NCI-H345 treated with DMSO at 0.1 percent for 48 hours (cell line): ENCODE data around the gene SUGCT.
"Not testable (repeated sequence)": the region's sequence is repeated elsewhere in the genome, so short reads cannot be mapped to it uniquely, and the experiment has no call there.

Source experiments
- DNase-seq: peaks from one replicate; lab custom pipeline; 2025; ENCODE audit not compliant: unreplicated experiment; lab: John Stamatoyannopoulos, UW

Gene SUGCT

DNA sequence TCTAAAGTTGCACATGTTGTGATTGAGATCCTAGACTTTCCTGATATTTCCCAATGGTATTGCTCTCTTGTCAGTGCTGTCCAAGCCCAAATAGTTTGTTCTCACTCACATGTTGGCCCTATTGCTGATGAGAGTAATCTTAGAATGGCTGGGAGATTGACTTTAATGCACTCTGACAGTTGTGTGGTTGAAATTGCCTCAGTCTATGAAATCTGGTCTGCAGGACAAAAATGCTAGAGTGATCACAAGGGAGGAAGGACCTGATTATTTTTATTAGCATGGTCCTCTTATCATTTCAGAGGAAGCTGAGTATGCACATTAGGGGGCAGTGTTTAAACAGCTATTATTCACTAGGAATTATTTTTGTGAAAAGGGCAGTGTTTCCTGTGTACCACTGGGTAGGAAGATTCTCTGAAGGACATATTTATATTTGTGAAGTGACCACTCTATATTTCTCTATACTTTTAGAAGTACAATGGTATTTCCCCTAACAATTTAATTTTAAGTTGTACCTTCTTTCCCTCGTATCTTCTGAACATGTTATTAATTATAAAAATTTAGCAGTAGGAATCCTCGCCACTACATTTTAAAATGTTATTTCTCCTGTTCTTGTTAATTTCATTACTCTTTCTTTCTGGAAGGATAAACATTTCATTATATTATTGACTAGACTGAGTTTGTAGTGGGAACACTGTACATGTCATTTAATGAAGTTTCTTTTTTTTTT lies 64.4 kb downstream of the SUGCT start:
- DNase-seq, result no peak

DNA sequence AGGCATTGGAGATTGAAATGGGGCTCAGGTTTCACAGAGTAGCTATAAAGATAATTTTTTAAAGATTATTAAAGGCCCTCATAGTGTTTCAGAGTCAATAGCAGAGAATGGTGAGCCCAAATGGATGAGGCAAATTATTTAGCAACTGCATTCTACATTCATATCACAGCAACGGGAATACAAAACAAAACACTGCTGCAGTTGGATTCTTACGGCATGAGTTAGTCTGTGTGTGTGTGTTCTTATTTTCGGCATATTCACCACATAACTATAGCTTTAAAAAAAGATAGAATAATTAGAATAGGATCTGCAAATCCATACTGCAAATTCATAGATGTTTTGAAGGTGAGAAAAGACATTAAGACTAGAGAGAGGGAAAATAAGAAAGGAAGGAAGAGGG lies 66.0 kb downstream of the SUGCT start:
- DNase-seq, result no peak

DNA sequence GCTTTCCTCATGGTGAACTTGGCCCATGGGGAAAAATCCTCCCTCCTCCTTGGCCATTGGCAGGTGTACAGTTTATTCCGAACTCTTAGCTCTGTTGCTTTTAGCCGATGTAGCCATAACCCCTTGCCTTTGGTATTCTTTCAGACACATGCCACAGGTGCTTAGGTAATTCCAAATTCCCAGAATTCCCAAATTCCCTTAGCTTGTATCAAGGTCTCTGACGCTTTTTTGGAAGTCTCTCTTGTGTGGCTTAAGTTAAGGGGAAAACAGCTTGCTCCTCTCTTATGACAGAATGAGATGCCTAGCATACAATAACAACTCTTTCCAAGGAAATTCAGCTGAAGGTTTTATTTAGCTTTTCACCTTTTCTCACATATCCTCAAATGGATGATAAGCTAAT lies 68.0 kb downstream of the SUGCT start:
- DNase-seq, result no peak

DNA sequence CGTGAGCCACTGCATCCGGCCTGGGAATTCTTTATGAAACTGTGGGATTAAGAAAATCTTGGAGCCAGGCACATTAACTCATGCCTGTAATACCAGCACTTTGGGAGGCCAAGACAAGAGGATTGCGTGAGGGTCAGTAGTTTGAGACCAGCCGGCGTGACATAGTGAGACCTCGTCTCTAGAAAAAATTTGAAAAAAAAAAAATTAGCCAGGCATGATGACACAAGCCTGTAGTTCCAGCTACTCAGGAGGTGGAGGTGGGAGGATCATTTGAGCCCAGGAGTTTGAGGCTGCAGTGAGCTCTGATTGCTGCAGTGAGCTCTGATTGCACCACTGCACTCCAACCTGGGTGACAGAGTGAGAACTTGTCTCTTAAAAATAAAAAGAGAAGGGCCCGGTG lies 69.8 kb downstream of the SUGCT start:
- no peak for DNase-seq

DNA sequence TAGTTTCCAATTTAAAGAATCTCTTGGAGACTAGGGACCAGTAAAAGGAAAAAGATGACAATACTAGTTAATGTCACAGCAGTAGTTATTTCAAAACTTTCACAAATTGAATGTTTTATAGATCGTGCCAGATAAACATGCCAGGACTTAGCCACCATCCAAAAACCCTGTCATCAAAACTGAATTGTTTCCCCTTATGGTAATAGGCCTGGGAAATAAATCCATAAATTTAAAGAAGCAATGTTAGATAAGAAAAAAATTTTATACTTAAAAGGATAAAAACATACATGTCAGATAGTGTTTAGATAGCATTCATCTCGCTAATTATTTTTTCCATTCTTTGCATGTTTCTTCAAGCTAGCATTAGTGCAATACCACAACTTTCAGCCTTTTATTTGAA lies 71.2 kb downstream of the SUGCT start:
- DNase-seq, result no peak

DNA sequence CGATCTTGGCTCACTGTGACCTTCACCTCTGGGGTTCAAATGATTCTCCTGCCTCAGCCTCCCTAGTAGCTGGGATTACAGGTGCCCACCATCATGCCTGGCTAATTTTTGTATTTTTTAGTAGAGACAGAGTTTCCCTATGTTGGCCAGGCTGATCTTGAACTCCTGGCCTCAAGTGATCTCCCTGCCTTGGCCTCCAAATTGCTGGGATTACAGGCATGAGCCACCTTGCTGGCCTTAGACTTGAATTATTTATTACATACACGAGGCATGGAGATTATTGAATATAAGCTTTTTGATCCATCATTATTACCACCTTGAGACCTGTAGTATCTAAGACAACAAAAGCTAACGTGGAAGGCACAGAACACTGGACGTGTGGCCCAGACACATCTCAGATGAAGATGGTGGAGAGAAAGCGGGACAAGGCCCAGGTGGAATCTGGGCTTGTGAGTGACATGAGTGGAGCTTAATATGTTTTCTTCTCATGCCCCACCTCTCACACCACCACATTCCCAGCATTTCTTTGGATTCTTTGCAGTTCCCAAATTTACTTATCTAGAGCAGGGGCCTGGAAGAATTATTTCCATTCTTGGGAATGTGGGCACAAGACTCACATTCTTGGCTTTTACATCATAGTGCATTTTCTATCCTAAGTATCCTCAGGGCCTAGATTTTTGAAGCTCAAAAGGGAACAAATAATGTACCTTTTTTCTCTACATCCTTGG lies 76.6 kb downstream of the SUGCT start:
- DNase-seq, result no peak

DNA sequence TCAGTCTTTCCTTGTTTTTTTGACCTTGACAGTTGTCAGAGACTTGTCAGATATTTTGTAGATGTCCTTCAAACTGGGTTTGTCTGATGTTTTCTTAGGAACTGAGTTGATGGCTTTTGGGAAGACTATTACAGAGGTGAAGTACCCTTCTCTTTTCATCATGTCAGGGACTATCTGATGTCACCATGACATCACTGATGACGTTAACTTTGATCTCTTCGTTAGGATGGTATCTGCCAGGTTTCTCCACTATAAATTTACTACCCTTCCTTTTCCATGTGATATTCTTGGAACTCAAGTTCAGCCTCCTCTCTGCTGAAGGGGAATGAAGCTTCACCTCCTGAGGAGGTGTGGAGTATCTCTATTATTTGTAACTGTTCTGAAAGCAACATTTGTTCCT lies 78.5 kb downstream of the SUGCT start:
- DNase-seq, result no peak

DNA sequence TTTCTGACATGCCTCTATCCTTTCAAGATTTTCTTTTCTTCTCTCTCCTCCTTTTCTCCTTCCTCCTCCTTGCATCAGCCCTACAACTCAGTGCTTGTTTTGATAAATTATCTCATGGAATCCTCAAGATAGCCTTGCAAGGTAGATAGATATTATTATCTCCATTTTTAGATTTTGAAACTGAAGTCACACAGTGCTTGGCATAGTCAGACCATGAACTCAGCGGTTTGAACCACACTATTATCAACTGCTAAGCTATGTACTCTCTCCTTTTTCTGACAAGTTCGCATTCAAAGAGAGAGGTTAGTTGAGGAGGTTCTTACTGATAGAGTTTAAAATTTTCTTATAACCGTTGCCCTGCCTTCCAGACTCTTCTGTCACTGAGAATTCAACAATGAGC lies 79.1 kb downstream of the SUGCT start:
- DNase-seq, result no peak

DNA sequence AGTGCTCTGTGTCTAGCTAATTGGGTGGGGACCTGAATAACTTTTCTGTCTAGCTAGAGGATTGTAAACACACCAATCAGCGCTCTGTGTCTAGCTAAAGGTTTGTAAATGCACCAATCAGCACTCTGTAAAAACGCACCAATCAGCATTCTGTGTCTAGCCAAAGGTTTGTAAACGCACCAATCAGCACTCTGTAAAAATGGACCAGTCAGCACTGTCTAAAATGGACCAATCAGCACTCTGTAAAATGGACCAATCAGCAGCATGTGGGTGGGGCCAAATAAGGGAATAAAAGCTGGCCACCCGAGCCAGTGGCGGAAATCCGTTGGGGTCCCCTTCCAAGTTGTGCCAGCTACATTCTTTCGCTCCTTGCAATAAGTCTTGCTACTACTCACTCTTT lies 83.8 kb downstream of the SUGCT start:
- not testable (repeated sequence) for DNase-seq

DNA sequence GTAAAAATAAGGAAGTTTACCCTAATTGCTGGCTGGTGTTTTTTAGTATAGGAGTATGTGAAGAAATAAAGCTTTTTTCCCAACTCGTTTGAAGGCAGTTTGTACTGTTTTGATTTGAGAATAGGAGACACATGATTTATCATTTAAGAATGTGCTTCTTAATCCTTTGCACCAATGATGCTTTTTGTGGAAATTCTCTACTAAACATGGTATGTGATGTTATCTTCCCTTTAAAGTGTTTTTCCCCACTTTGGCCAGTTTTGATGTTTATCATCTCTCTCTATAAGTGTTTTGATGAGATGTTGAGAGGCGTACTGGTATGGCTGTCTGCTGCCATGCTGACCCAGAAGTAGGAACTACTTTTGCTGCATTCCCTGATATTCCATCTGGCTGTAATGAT lies 85.1 kb downstream of the SUGCT start:
- no peak for DNase-seq

DNA sequence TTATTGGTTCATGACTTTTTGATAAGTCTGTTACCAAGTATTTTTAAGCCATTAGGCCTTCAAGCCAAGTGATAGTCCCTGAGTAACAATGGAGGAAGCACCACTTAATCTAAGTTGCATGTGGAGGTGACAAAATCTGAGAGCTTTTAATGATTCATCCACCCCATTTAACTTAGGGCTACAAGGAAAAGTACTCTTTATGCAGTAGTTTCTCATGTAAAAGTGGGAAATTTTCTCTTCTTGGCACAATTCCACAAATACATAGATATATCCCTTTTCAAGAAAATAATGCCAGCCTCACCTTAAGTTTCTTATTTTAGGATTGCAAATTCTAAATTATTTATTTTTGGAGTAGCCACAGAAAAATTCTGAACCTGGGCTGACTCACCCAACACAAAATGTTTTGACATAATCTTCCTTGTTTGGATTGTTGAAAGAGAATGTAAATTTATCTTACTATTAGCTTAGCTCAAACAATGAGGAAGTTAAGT lies 85.7 kb downstream of the SUGCT start:
- no peak for DNase-seq

DNA sequence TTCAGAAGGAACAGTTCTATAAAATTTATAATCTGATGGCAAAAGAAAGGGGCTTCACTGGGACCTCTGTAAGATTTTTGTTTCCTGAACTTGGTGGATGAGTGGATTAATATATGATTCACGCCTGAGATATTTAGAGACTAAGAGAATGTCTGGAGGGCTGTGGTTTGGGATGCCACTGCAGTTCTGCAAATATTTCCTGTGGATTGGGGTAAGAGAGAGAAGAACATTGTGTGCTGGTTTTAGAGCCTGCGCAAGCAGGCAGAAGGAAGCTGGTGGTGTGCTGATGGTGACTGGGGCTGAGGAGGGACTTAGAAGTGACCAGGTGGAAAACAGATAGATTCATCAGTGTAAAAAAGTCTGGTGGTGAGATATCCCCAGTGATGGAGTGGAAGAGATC lies 87.0 kb downstream of the SUGCT start:
- no peak for DNase-seq

DNA sequence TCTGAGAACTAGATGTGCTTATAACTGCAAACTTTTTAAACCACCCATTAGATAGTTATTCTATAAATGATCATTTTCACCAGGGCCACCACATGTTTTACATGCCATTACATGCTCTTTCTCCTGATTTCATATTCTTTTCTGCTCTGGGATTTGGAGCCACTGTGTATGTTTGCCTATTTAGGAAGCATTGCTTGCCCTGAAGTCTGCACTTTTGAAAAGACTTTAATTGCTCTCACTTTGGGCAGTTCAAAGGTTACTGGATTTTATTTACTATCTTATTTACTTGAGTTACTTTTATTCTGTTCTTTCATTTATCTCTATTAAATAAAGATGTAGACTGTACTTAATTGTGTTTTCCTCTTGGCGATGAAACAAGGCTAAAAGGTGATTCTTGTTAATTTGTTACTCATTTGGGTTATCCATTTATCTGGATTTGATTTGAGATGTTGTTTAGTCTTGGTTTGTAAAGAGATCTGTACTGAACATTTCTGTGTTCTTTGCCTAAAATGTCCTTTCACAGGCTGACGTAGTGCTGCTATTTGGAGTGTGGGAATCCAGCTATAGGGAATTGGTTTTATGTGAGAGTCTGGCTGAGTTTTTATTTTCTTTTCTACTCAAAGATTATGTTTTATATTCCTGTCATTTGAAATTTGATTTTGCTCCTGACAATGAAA lies 88.8 kb downstream of the SUGCT start:
- no peak for DNase-seq

DNA sequence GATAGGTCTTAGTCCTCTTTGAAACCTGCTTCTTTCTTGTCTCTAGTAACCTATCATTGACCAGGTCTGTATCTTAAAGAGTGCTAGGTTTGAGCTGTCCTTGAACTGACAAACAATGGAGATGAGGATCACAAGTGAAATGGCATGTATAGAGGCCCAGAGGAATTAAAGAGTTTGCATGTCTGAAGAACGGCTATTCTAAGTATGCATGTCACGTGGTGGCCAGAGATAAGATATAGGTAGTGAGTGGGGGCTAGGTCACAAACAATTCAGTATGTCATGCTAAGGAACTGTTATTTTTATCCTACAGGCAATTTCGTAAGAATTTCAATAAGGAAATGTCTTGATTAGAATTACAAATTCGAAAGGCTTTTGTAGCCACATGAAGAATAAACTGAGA lies 95.3 kb downstream of the SUGCT start:
- no peak for DNase-seq

DNA sequence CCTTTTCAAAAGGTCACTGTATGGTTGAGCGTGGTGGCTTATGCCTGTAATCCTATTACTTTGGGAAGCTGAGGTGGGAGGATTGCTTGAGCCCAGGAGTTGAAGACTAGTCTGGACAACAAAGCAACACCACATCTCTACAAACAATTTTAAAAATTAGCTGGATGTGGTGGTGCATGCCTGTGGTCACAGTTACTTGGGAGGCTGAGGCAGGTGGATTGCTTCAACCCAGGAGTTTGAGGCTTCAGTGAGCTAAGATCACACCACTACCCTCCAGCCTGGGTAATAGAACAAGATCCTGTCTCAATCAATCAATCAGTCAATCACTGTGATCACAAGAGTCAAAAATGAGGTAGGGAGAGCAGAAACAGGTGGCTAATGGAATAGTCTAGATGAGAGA lies 97.0 kb downstream of the SUGCT start:
- DNase-seq, result no peak

DNA sequence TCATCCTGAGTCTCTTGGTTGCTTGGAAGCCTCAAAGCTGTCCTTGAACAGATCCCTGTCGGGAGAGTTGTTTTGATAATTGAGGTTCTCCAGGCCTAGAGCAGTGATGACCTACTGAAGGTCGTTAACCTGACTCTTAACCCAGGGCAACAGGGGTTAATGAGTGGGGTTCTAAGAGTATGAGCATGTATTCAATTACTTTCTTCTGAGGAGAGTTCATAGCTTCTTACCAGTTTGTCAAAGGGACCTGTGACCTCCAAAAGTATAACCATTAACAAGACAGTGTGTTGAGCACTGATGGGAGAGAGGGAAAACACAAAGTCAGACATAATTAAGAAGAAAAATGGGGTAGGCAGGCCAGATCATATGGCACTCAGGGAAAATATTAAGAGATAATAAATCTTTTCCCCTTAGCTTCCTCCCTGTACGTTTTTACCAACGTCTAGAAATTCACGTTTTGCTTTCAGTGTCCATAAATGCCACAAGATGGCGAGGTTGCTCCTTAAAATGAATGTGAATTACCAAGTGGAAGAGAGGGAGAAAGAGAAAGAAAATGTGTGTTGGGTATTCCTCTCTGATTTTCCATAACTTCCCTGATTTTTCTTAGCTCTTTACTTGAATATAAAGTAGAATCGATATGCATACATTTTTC lies 97.6 kb downstream of the SUGCT start:
- DNase-seq, result no peak

DNA sequence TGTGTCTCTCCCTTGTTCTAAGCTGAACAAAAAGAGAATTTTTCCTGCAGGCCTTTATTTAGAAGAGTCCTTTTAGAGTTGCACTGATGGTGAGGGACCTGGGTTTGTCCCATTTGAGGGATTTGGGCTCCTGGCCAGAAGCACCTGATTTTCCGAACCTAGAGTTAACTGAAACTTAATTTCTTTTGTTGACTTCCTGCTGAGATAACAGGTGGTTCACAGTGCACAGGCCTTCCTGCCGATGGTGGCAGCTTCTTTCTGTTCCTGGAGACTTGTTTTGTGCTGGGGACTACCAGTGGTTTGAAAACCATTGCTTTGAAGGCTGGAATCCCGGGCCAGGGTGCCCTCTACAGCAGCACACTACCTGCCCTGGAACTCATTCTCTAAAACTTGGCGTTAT lies 99.2 kb downstream of the SUGCT start:
- DNase-seq, result no peak

DNA sequence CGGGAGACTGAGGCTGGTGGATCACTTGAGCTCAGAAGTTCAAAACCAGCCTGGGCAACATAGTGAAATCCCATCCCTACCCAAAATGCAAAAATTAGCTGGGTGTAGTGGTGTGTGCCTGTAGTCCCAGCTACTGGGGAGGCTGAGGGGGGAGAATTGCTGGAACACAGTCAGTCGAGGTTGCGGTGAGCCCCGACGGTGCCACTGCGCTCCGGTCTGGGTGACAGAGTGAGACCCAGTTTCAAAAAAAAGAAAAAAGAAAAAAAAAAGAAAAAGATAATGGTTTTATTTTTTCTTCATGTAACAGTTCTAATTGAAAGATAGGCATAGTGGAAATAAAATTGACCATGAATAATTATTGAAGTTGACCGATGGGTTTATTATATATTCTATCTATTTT lies 99.9 kb downstream of the SUGCT start:
- no peak for DNase-seq

DNA sequence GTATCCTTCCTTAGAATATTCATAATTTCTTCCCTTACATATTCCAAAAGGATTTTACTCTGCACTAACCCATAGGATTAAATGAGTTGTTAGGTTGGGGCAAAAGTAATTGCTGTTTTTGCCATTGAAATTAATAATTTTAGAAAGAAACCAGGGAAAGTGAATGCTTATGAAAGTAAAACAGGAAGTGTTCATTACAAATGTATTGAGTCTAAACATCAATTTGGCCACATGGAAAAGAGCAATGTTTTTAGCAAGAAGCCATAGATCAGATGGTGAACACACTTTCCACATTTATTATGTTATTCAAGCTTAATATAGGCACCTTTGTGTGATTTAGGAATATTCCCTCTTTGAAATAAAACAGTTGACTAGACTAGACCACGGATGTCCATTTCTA lies 102.9 kb downstream of the SUGCT start:
- DNase-seq, result no peak

DNA sequence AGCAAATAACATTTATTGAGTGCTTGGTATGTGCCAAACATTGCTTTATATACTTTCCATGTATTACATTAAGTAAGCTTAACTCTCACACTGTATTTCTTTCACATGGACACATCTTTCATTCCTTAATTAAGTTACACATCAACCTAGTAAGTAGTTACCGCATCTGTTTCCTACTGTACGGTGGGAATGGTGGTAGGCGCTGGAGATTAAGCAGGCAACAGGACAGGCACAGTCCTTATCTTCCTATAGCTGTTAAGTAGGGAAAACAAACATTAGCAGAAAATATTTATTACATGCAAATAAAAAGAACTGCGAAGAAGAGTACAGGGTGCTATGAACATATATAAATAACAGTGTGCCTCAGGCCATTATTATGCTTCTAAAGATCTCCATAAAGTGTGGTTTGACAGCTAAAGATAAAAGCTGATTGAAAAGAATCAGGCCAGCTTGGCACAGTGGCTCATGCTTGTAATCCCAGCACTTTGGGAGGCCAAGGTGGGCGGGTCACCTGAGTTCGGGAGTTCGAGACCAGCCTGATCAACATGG lies 105.0 kb downstream of the SUGCT start:
- DNase-seq, result no peak

DNA sequence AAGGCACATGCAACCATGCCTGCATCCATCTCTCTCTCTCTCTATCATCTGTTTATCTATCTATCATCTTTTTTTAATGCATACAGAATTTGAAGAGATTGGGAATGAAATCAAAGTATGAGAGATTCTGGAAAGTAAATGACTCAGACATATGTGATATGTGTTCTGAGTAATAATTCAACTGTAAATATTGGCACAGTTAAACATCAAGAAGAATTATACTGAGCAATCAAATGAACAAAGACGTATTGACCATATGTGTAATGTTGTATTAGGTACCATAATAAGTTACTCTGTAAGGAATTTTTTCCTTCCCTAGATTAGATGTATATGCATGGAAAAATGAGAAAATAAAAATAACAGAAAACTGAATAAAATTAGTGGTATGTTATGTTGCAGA lies 108.3 kb downstream of the SUGCT start:
- no peak for DNase-seq
